ENCODE results near the gene COL5A3.

COL5A3 gene

DNA sequence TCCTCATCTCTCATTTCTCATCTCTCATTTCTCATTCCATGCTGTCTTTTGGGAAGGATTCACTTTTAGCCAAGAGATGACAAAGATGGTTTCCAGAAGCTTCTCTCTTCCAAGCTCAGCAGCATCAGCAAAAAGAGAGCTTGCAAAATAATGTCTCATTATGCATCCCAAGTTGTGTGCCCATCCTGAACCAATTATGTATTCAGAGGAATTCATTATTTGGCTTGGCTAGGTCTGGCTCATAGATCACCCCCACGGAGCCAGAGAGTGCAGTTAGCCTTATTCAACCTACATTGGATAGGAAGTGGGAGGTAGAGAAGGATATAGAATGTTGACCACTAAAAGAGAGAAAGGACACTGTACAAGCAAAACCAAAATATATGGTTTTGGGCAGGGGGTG is 68.6 kb downstream of the COL5A3 start:
- TF ChIP-seq, protein P1, sequence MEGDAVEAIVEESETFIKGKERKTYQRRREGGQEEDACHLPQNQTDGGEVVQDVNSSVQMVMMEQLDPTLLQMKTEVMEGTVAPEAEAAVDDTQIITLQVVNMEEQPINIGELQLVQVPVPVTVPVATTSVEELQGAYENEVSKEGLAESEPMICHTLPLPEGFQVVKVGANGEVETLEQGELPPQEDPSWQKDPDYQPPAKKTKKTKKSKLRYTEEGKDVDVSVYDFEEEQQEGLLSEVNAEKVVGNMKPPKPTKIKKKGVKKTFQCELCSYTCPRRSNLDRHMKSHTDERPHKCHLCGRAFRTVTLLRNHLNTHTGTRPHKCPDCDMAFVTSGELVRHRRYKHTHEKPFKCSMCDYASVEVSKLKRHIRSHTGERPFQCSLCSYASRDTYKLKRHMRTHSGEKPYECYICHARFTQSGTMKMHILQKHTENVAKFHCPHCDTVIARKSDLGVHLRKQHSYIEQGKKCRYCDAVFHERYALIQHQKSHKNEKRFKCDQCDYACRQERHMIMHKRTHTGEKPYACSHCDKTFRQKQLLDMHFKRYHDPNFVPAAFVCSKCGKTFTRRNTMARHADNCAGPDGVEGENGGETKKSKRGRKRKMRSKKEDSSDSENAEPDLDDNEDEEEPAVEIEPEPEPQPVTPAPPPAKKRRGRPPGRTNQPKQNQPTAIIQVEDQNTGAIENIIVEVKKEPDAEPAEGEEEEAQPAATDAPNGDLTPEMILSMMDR (IDR thresholded peaks at IDR 0.05; ENCODE audit: poor library complexity, severe bottlenecking), result no peak
- H3K27me3 ChIP-seq (ENCODE audit: insufficient read depth, poor library complexity, severe bottlenecking), result no peaks in the 10 kb centered on the region
- ATAC-seq (ENCODE audit: low read depth), result no peak
- no peak overlapping the region for H3K4me3 ChIP-seq (ENCODE audit: severe bottlenecking)
- H3K4me1 ChIP-seq (ENCODE audit: insufficient read depth, poor library complexity, severe bottlenecking), result no peaks in the 10 kb centered on the region
- no peak for DNase-seq (ENCODE audit: low spot score)
- no peak overlapping the region for H3K27ac ChIP-seq (ENCODE audit: poor library complexity, severe bottlenecking)
- no peaks in the 10 kb centered on the region for H3K36me3 ChIP-seq (ENCODE audit: low read depth)
- no peaks in the 10 kb centered on the region for H3K9me3 ChIP-seq (ENCODE audit: severe bottlenecking)

DNA sequence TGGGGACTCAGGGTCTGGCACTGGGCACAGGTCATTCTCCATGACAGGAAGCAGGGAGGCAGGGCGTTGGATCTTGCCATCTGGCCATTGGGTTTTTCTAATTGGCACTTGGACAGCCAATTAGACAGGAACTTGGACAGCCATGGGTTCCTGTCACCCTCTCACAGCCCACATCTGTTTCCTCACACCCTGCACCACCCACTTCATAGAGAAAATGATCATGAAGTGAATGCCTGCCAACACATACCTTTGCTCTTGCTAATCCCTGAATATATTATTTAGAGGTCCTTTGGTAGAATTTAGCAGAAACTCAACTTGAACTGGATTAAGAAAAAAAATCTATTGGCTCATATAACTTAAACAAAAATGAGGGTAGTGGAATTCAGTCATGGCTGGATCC is 69.1 kb downstream of the COL5A3 start:
- Histone ChIP-seq H3K36me3 (ENCODE audit: low read depth) (no peaks in the 10 kb centered on the region), H3K4me3 (ENCODE audit: severe bottlenecking) (no peak overlapping the region), H3K27me3 (ENCODE audit: insufficient read depth, poor library complexity, severe bottlenecking) (no peaks in the 10 kb centered on the region), H3K4me1 (ENCODE audit: insufficient read depth, poor library complexity, severe bottlenecking) (no peaks in the 10 kb centered on the region), H3K9me3 (ENCODE audit: severe bottlenecking) (no peaks in the 10 kb centered on the region), H3K27ac (ENCODE audit: poor library complexity, severe bottlenecking) (no peak overlapping the region)
- no peak for DNase-seq (ENCODE audit: low spot score)
- ATAC-seq (ENCODE audit: low read depth), result no peak
- TF ChIP-seq, protein P1 (IDR thresholded peaks at IDR 0.05; ENCODE audit: poor library complexity, severe bottlenecking), result no peak

DNA sequence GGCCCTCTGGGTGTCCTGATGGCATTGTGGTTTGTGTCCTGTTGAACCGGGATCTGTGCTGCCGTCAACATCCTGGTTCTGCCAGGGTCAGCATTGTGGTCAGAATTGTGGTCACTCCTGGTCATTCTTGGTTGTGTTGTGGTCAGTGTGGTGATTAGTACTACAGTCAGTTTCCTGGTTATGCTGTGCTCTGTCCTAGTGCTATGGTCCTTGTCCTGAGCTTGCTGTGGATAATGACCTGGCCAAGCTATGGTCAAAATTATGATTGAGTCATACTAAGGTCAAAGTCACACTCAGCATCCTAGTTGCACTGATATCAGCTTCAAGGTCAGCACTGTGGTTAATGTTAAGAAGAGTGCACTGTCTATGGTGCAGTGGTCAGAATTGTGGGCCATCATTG is 69.5 kb downstream of the COL5A3 start:
- TF ChIP-seq, protein P1 (IDR thresholded peaks at IDR 0.05; ENCODE audit: poor library complexity, severe bottlenecking), result no peak
- Histone ChIP-seq H3K9me3 (ENCODE audit: severe bottlenecking) (no peaks in the 10 kb centered on the region), H3K27me3 (ENCODE audit: insufficient read depth, poor library complexity, severe bottlenecking) (peaks cover 2% of the 10 kb centered on the region), H3K27ac (ENCODE audit: poor library complexity, severe bottlenecking) (no peak overlapping the region), H3K4me1 (ENCODE audit: insufficient read depth, poor library complexity, severe bottlenecking) (no peaks in the 10 kb centered on the region), H3K4me3 (ENCODE audit: severe bottlenecking) (no peak overlapping the region), H3K36me3 (ENCODE audit: low read depth) (no peaks in the 10 kb centered on the region)
- ATAC-seq (ENCODE audit: low read depth) (no peak), DNase-seq (ENCODE audit: low spot score) (no peak)

DNA sequence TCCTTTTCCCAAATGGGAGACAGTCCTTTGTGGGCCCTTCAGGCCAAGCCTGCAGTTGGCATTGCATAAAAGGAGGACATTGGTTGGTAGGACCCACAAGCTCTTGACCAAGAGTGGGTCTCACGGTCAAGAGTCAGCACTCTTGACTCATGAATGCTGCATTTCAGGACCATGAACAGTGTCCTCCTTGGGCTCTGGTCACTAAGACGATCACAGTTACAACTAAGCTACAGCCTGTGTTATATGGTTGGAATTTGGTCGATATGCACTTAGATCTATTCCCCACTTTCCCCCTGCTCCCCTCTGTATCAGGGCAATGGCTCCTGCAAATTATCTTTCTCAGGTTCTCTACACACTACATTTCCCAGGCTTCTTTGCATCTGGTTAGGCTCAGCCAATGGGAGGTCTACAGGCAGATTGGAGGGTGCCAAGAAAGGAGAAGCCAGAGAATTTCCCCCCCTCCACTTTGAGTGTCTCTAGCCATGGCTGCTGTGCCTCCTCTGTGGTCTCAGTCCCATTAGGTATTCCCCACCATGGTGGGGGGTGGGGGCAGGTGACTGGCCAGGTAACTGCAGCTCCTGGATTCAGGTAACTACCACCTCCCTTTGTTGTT is 70.9 kb downstream of the COL5A3 start:
- Histone ChIP-seq H3K36me3 (ENCODE audit: low read depth) (no peaks in the 10 kb centered on the region), H3K9me3 (ENCODE audit: severe bottlenecking) (no peaks in the 10 kb centered on the region), H3K4me1 (ENCODE audit: insufficient read depth, poor library complexity, severe bottlenecking) (peaks cover under 1% of the 10 kb centered on the region), H3K4me3 (ENCODE audit: severe bottlenecking) (no peak overlapping the region), H3K27me3 (ENCODE audit: insufficient read depth, poor library complexity, severe bottlenecking) (peaks cover 15% of the 10 kb centered on the region), H3K27ac (ENCODE audit: poor library complexity, severe bottlenecking) (no peak overlapping the region)
- TF ChIP-seq, protein P1 (IDR thresholded peaks at IDR 0.05; ENCODE audit: poor library complexity, severe bottlenecking), result no peak
- ATAC-seq (ENCODE audit: low read depth) (no peak), DNase-seq (ENCODE audit: low spot score) (no peak)

DNA sequence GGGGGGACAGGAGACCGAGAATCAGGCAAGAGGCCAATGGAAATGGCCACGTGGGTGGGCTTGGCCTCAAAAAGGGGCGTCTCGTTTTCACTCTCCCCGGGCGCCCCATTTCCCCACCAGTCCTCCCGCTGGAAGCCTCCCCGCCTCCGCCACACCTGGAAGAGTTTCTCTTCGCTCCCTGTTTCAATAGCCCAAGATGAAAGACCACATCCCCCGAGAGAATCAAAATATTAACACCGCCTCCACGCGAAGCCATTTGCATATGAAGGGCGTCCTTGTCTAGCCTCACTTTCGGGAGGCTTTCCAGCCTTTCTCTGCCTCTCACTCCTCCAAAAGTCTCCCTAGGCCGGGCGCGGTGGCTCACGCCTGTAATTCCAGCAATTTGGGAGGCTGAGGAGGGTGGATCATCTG is 73.3 kb downstream of the COL5A3 start:
- TF ChIP-seq, protein P1 (IDR thresholded peaks at IDR 0.05; ENCODE audit: poor library complexity, severe bottlenecking), result no peak
- Histone ChIP-seq H3K4me1 (ENCODE audit: insufficient read depth, poor library complexity, severe bottlenecking) (peaks cover 3% of the 10 kb centered on the region), H3K9me3 (ENCODE audit: severe bottlenecking) (no peaks in the 10 kb centered on the region), H3K36me3 (ENCODE audit: low read depth) (no peaks in the 10 kb centered on the region), H3K4me3 (ENCODE audit: severe bottlenecking) (no peak overlapping the region), H3K27me3 (ENCODE audit: insufficient read depth, poor library complexity, severe bottlenecking) (peaks cover 15% of the 10 kb centered on the region), H3K27ac (ENCODE audit: poor library complexity, severe bottlenecking) (no peak overlapping the region)
- DNase-seq (ENCODE audit: low spot score), result no peak
- ATAC-seq (ENCODE audit: low read depth), result no peak
